HG03378 (cell line): Measurements from ENCODE around the gene TBX2.

Experiments
- ATAC-seq: cut with Tn5 transposase; IDR thresholded peaks from one replicate; pipeline ENCODE4 v1.9.1; 2021; ENCODE audit warnings: mild to moderate bottlenecking, moderate library complexity; ENCODE audit not compliant: unreplicated experiment

Gene TBX2

DNA sequence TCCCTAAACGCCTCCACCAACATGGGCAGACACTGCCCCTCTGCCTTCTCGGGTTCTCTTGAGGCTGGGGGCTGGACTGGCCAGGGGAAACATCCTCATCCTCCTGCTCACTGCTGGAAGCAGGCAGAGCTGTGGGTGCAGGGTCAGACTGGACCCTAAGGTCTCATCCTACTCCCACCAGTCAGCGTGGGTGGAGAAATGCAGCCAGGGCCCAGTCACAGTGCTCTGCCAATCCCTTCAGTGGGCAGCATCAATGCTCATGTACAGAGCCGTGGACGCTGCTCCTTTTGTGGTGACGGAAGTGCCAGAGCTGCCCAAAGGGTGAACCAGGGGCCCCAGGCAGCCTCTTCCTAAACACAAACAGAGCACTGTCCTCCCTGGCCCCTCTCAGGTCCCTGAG lies 13.4 kb upstream of the TBX2 start:
- ATAC-seq: no peak

DNA sequence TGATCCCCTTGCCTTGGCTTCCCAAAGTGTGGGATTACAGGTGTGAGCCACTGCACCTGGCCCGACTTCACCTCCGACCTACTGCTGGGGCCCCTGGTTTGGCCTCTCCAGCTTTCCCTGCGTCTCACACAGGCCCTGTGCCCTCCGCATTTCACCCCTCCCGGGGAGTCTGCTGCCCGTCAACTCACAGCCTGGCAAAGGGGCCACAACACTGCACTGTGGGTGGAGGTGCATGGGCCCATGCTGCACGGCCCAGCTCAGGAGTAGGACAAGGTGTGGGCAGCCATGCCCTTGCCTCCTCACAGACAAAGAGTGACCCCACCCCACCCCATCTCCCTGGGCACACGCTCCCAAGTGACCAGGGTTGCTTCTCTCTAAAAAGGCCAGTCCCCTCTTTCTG lies 12.6 kb upstream of the TBX2 start:
- ATAC-seq: no peak

DNA sequence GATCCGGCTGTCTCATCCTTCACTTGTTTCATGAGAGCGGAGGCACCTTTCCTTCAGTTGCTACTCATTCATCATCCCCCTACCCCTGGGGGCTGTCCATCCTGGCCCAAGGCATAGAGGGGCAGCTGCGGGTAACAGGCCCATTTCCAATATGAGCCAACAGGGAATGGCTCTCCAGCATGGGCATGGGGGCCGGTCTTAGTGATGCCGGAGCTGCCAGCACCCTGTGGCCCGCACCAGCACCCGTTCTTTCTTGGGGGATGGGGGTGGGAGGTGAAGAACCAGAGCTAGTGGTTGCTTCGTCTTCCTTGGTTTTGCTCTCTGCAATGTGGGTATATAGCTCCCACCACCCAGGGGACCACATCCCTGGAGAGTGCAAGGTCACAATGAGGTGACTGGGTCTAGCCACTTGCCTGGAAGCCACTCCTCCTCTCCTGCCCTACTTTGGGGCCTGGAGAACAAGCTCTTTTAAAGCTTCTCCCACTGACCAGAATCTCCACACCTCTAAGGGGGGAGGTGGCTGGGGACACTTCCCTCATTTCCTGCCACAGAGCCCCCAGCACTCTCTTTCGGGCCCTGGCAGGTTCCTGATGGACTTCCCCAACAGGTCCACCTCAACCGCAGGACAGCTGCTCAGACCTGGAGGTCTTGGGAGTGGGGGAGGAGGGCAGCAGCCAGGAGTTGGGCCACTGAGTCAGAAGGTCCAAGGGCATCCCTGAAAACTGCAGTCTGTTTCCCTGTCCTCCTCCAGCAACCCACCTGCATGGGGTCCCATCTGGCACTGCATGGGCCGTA lies 11.9 kb upstream of the TBX2 start:
- ATAC-seq: no peak

DNA sequence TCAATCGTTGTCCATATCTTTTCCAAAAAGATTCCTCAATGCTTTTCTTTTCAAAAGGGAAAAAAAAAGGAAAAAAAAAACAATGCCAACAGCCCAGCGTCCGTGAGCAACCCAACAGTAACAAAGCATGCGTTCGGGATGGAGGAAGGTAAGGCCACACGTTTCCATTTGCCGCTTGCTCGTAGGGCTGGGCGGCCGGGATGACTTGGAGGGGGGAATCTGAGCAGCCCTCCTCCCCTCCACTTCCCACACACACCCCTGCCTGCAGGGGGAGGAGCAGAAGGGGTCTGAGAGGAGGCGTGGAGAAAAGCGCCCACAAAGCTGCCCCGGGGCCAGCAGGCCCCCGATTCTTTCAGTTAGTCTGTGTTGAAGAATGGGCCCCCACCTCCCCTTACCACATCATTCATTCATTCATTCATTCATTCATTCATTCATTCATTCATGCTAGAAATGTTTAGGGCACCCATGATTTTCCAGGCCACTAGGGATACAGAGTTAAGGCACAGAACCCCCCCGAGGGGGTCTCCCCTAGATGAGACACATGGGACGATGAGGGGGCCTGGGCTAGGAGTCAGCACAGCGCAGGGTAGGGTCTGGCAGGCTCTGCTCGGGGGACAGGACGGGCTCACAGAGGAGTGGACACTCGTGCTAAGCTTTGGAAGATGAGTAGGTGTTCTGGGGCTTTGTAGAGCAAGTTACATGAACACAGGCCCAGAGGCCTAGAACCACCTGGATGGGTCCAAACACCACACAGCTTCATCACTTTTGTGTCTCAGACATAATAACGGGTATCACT lies 10.9 kb upstream of the TBX2 start:
- ATAC-seq: no peak

DNA sequence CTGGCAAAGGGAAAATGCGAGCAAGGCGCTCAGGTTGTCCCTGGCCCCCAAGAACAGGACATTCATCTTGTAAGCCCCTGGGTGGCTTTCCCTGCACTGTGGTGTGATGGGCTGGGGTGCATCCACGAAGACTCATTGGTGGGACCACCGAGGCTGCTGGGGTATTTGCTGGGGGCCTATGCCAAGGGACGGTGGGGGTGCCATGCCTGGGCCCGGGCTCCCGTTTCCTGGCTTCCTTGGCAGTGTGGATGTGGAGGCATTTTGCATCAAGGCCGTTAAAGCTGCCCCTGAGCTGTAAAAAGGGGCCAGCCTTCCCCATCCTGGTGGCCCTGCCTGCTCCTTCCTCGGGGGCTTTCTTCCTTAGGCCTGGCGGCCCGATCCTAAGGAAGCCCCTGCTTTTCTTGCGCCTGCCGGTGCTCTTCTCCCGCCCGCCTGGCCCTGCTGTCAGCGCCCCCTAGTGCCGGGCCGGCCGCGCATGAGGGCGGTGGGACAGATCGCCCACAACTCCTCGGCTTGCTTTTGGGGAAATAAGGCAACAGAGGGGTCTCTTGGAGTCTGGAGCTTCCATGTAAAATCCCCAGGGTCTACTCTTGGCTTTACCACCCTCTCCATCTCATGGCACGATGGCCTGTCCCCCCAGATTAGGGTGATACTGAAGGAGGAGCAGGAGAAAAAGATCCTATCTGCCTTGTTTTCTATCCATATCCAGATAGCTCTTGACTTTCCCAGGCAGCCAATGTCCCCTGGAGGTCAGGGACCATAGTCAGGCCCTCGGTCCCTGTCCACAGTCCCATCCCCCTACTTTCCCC lies 9.8 kb upstream of the TBX2 start:
- ATAC-seq: no peak

DNA sequence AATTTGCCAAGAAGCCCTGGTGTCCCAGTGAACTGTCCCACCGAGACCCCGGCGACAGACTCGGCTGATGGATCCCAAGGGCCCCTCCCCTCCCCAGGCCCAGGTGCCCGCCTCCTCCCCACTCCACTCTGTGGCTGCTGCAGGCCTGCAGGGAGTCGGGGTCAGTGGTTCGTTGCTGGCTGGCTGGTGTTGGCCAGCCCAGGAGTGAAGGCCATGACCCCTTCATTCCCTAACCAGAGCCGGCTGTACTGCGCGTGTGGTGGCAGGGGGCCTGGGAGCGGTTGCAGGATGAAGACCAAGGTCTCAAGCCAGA lies 9.2 kb upstream of the TBX2 start:
- no peak for ATAC-seq

DNA sequence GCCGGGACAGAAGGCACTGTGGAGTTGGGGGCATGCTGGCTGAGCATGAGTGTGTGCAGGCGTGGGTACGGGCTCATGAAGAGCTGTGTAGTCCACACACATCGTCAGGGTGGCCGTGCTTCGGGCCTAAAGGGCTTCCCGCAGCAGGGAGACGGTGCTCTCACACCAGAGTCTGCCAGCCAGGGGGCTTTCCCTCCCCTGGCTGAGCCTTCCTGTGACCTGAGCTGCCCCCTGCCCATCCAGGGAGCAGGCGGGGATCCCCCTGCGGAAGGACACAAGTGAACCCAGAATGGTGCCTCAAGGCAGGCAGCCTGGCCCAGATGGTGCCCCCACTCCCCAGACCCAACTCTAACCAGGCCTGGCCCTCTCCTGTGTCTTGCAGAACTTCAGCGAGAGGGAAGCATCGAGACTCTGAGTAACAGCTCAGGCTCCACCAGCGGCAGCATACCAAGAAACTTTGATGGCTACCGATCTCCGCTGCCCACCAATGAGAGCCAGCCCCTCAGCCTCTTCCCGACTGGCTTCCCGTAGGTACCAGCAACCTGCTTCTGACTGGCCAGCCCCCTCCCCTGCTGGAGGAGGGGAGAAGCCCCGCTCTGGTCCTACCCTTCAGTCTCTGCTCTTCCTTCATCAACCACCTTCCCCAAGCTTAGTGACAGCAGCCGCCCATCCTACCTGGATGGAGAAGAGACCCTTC lies 7.9 kb upstream of the TBX2 start:
- ATAC-seq: no peak

DNA sequence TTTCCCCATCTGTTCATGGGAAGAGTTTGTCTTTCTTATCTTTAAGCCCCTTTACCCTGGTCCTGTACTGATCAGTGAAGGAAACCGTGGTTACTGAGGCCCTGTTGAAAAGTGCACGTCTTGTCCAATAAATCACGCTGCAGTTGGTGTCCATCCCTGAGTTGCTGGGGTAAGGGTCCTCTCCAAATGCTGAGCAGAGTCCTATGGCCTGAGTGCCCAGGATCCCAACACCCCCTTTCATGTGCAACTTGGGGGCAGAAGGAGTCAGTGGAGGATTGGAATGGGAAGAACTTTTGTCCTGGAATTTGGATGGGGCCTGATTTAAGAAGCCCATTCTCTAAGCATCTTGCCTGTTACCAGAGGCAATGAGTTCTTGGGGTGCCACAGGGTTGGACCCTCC lies 7.0 kb upstream of the TBX2 start:
- ATAC-seq: no peak

DNA sequence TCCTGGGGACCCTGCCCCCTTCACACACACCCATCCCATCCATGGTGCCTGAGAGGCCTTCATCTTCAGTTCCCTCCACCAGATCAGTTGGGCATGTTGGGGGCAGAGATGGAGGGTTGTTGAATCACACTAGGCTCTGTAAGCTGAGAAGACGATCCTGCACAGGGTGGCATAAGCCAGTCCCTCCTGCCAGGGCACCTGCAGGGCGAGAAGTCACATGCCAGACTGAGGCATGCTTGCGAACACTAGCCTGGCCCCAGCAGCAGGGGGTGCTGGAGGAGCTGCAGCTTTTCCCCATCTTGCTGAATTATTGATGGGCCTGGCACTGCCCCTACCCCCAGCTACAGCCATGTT lies 6.1 kb upstream of the TBX2 start:
- ATAC-seq: no peak

DNA sequence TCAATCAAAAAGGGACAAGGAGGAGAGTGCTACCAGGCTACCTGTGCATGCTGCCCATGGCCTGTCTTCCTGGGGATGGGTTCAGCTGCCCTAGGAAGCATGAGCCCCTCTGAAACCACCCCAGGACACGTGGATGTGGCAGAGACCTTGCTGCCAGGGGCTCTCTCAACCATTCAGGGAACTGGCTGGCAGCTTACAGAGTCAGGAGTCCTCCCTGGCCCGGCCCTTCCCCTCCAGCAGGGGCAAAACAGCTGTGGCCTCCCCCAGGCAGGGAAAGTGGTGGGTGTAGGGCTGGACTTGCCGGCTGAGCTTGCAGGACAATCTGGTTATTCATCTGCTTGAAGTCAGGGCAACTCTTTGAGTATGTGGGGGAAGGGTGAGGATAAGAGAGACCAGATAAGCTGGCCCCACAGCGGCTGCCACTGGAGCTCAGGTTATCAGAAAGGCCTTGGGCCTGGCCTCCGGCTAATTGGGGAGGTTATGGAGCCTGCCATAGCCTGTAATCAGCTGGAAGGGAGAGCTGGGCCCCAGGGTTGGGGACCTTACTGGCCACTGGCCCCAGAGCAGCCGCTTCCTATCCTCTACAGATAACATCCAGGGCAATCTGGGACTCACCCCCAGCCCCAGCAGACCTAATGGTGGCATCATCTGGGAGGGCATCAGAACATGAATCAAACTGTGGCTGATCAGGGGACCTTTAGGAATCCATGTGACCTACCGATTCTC lies 5.6 kb upstream of the TBX2 start:
- no peak for ATAC-seq

DNA sequence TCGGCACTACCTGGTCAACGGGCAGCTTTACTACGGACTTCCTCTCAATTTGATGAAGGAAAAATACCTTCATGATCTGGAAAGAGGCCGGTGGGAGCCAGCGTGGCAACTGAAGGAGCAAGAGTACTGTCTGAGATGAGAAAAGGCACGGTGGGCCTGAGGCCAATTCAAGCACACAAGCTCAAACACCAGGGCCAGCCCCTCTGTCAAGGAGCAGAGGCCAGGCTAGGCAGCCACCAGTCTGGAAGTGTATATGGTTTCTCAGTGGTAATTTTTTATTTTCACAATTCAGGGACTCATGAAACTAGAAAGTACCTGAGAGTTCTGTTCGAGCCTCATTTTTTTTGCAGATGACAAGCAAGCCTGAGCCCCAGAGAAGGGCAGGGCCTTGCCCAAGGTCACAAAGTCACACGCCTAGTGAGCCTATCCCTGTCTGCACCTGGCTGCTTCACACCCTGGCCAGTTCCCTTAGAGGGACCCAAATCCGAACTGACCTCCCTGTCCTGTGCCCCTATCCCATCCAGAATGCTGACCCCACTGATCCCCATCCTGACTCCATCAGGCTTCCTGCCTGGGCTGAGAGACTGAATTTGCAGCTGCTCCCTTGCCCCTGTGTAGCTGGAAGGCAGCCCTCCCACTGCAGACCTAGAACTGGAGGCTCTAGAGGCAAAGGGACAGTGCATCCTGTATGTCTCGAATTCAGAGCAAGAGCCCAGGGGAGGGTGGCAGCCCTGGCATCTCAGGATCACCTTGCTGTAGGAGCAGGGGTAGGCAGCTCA lies 4.8 kb upstream of the TBX2 start:
- ATAC-seq: no peak

DNA sequence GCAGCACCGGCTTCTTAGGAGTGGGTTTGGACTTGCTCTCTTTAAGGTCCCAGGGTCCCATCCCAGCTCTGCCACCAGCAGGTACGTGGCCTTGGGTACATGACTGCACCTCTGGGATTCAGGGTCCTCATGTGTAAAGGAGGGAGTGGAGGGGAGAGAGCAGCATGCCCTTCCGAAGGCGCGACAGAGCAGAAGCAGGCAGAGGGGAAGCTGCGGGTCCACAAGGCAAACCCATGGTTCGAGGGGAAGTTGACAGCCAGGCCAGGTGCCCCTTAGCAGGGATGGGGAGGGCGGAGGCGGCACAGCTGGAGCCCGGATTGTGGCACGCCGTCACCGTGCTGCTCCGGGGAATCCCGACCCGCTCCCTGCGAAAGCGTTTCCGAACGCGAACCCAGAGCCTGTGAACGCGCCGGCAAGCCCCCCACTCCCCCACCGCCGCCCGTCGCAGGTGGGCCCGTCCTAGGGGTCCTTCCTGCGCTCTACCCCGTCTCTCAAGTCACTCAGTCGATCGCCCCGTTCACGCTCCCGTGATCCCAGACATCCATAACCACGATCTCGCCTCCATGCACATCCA lies 4.1 kb upstream of the TBX2 start:
- ATAC-seq: no peak

DNA sequence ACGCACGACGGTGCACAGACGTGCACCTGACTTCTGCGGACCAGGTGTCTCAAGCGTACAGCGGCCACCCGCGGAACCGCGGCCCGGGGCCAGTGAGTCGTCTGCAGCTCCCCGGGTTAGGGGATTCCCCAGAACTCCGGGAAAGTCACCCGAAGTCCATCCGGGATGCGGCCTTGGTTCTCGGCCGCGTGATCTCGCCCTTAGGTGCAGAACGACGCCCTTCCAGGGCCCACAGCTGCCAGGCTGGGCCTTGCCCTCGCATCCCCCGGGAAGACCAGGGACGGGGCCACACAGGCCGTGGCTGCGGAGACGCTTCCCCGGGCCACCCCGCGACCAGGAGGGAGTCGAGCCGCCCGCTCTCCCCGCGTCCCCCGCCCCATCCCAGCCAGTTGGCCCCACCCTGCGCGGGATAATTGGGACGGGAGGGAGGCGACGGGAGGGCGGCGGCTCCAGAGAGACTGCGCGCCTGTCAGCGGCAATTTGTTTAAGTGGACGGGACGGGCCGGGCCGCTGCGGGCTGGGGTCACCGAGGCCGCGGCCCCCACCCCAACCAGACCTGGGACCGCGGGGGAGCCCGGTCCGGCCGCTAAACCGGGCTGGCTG lies 3.6 kb upstream of the TBX2 start:
- ATAC-seq: no peak

DNA sequence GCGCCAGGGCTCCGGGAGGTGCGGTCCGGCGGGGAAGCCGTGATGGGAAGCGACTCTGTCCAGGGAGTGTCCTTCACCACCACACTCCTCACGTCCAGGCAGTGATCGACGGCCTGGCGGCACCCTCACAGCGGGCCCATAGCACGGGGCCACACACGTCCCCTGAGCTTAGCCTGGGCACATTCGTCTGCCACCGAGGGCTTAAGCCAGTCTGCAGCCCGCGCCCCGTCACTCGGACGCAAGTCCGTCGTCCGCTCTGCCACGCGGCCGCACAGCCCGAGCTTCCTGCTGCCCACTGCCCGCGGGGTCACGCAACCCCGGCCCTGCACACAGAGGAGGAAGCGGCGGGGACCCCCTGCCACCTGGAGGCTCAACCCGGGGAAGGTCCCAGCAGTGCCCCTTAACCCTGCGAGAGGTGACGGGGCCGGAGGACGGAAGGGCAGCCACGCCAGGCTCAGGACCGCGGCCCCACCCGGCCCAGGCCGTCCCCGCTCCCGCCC lies 3.0 kb upstream of the TBX2 start:
- no peak for ATAC-seq

DNA sequence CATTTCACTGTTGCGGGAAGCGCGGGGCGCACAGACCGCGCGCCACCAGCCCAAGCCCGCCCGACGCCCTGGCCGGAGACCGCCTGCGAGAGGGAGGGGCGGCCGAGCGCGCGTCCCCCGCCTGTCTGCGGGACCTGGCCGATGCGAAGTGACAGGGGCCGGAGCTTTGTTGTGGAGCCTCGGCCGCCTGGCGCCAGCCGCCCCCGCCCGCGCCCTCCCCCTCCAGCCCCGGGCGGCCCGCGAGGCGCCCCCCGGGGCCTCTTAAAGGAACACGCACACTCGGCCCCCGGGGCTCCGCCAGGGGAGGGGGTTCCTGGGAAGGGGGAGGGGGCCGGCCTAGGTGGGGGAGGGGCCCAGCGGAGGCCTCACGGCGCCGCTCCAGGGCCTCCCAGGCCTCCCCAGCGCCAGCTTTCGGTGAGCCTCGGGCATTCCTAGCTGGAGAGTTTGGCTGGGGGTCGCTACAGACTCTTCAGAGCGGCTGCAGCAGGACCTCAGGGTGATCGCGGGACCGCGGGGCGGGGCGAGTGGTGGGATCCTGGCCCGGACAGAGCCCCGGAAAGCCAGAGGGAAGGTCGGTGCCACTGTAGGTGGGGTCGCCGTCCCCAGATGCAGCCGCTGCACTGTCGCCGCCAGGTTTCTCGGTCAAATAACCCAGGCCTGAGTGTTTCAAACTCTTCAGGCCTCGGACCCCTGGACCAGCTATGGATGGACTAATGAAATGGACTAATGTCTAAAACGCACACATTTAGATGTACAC lies 2.4 kb upstream of the TBX2 start:
- no peak for ATAC-seq

DNA sequence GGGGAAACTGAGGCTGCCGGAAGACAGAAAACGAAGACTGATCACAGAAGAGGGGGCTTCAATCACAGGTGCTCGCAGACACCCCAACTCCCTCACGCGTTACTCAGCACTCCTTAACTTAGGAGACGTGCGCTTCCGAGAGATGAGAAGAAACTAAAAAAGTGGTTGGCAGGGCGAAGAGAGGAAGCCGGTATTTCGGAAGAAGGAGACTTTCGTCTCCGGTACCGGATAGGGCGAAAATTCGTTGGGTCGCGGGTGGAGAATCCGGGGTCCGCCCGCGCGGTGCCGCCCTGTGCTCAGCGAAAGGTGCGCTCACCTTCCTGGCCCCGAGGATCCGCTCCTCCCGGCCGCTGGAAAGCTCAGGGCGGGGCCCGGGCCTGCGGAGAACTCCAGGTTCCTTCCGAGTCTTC lies 917 bp upstream of the TBX2 start:
- ATAC-seq: no peak

DNA sequence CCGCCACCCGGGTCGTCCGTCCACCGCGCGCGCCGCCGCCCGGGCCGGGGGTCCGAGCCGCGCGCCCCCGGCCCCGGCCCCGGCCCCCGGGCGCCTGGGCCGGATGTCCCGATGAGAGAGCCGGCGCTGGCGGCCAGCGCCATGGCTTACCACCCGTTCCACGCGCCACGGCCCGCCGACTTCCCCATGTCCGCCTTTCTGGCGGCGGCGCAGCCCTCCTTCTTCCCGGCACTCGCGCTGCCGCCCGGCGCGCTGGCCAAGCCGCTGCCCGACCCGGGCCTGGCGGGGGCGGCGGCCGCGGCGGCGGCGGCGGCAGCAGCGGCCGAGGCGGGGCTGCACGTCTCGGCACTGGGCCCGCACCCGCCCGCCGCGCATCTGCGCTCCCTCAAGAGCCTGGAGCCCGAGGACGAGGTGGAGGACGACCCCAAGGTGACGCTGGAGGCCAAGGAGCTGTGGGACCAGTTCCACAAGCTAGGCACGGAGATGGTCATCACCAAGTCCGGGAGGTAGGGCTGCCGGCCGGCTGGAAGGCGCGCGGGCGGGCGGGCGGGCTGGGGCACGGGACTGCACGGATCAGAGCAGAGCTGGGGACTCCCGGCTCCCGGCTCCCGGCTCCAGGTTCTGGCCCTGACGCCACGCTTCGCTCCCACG lies 548 bp downstream of the TBX2 start:
- no peak for ATAC-seq
